Activated CD8-positive, alpha-beta T cell treated with anti-CD3 and anti-CD28 coated beads for 36 hours (primary cell): ENCODE data around the gene PIP. TPM values are rescaled to one million over a fixed set of nuclear protein-coding genes. Genes with fewer than 3 reads are reported as not detected.
"Not testable (repeated sequence)": the region's sequence is repeated elsewhere in the genome, so short reads cannot be mapped to it uniquely, and the experiment has no call there.

Experiments used
- ATAC-seq: fragments of 200-7000 bp; cut with Tn5 transposase; one replicate; pipeline ENCODE4 v1.10.0; 2021; ENCODE audit warnings: mild to moderate bottlenecking, moderate library complexity
- CTCF ChIA-PET: fragments of 350-600 bp; sonication (Branson Sonifier 250); formaldehyde crosslinking; loops from one replicate; lab custom pipeline; 2021; ENCODE audit warnings: antibody characterized with exemption; lab: Charles Lee
- POLR2A ChIA-PET: fragments of 350-600 bp; sonication (Branson Sonifier 250); formaldehyde crosslinking; loops from one replicate; lab custom pipeline; 2021; ENCODE audit warnings: antibody characterized with exemption; lab: Charles Lee
- DNase-seq: peaks from one replicate; pipeline ENCODE4 v3.0.0-alpha.2; 2020
- H3K27ac Mint-ChIP-seq: one replicate; pipeline ENCODE4 v1.8.0; 2021; ENCODE audit warnings: mild to moderate bottlenecking, mixed read lengths
- H3K27me3 Mint-ChIP-seq: one replicate; pipeline ENCODE4 v1.8.0; 2021; ENCODE audit warnings: mixed read lengths
- H3K36me3 Mint-ChIP-seq: one replicate; pipeline ENCODE4 v1.8.0; 2021; ENCODE audit warnings: low read depth, mixed read lengths
- H3K4me1 Mint-ChIP-seq: one replicate; pipeline ENCODE4 v1.8.0; 2021; ENCODE audit warnings: low read depth, mixed read lengths
- H3K4me3 Mint-ChIP-seq: one replicate; pipeline ENCODE4 v1.8.0; 2021; ENCODE audit warnings: mild to moderate bottlenecking, moderate library complexity, mixed read lengths
- H3K9me3 Mint-ChIP-seq: one replicate; pipeline ENCODE4 v1.8.0; 2021; ENCODE audit warnings: mixed read lengths
- intact Hi-C: fragments of 100-400 bp; cut with micrococcal nuclease; formaldehyde crosslinking; loops from one replicate; pipeline ENCODE4 v1.10.0; 2022
- total RNA-seq, 2 experiments: library from RNA; stranded (reverse); gene quantifications; one replicate each; pipeline ENCODE4 v1.2.3, GENCODE V29; 2021
- TF ChIP-seq, protein P1 (sequence below): fragments of 200-600 bp; IDR thresholded peaks from one replicate; pipeline ENCODE4 v1.8.0; 2022; ENCODE audit warnings: antibody characterized with exemption, mild to moderate bottlenecking

Gene PIP
- total RNA-seq, 2 experiments from 2014 or later, result not detected

DNA sequence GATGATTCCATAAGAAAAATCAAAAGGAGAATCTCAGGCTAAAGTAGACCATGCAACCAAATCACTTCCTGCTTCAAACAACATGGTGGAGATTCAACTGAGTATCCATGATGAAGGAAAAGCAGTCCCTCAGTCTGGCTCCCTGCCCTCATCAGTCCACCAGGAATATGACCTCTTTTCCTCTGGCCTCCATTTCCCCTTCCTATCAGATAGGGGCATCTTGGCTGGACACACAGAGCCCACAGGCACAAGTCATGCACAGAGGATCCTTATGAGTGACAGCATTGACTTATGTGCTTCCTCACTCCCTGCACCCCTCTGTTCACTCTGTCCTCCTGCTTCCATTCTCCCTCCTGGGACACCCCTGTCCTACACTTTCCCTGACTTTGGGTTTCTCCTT is 16.8 kb downstream of the PIP start:
- ChIA-PET CTCF (no interaction called here), POLR2A (no interaction called here)
- Mint-ChIP-seq H3K4me1 (no peaks in the 10 kb centered on the region), H3K4me3 (no peak overlapping the region), H3K27ac (no peak overlapping the region), H3K36me3 (no peaks in the 10 kb centered on the region), H3K9me3 (peaks cover 9% of the 10 kb centered on the region), H3K27me3 (peaks cover 3% of the 10 kb centered on the region)
- ATAC-seq, result no peak
- intact Hi-C loops, result no loop called here
- TF ChIP-seq, protein P1, sequence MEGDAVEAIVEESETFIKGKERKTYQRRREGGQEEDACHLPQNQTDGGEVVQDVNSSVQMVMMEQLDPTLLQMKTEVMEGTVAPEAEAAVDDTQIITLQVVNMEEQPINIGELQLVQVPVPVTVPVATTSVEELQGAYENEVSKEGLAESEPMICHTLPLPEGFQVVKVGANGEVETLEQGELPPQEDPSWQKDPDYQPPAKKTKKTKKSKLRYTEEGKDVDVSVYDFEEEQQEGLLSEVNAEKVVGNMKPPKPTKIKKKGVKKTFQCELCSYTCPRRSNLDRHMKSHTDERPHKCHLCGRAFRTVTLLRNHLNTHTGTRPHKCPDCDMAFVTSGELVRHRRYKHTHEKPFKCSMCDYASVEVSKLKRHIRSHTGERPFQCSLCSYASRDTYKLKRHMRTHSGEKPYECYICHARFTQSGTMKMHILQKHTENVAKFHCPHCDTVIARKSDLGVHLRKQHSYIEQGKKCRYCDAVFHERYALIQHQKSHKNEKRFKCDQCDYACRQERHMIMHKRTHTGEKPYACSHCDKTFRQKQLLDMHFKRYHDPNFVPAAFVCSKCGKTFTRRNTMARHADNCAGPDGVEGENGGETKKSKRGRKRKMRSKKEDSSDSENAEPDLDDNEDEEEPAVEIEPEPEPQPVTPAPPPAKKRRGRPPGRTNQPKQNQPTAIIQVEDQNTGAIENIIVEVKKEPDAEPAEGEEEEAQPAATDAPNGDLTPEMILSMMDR, result no peak
- DNase-seq, result no peak

DNA sequence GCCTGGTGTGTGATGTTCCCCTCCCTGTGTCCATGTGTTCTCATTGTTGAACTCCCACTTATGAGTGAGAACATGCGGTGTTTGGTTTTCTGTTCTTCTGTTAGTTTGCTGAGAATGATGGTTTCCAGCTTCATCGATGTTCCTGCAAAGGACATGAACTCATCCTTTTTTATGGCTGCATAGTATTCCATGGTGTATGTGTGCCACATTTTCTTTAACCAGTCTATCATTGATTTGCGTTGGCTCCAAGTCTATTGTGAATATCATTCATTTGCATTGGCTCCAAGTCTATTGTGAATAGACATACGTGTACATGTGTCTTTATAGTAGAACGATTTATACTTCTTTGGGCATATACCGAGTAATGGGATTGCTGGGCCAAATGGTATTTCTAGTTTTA is 18.8 kb downstream of the PIP start:
- POLR2A ChIA-PET, result not testable (repeated sequence)

DNA sequence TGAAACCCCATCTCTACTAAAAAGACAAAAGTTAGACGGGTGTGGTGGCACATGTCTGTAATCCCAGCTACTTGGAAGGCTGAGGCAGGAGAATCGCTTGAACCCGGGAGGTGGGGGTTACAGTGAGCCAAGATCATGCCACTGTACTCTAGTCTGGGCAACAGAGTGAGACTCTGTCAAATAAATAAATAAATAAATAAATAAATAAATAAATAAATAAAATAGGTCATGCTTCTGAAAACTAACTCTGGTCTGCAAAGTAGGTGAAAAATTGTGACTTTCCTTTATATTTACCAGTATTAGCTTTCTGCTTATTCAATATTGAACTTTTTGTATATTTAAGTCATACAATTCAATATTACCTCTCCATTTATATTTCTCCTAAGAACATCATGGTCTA is 26.7 kb downstream of the PIP start:
- intact Hi-C loops, H3K4me1 Mint-ChIP-seq, H3K27me3 Mint-ChIP-seq, H3K9me3 Mint-ChIP-seq, POLR2A ChIA-PET, H3K27ac Mint-ChIP-seq, ATAC-seq, H3K4me3 Mint-ChIP-seq, DNase-seq, H3K36me3 Mint-ChIP-seq: not testable (repeated sequence)
- CTCF ChIA-PET, result interaction anchor here (1.4 kb wide), 1 partner anchor 56 kb away, joined by 3 read pairs; no protein-coding TSS in a partner anchor

More for the DNA sequence above, 18.8 kb downstream of the PIP start:
- CTCF ChIA-PET, DNase-seq, H3K27ac Mint-ChIP-seq, intact Hi-C loops, H3K9me3 Mint-ChIP-seq, H3K27me3 Mint-ChIP-seq, H3K4me1 Mint-ChIP-seq, H3K36me3 Mint-ChIP-seq, ATAC-seq, H3K4me3 Mint-ChIP-seq: not testable (repeated sequence)

DNA sequence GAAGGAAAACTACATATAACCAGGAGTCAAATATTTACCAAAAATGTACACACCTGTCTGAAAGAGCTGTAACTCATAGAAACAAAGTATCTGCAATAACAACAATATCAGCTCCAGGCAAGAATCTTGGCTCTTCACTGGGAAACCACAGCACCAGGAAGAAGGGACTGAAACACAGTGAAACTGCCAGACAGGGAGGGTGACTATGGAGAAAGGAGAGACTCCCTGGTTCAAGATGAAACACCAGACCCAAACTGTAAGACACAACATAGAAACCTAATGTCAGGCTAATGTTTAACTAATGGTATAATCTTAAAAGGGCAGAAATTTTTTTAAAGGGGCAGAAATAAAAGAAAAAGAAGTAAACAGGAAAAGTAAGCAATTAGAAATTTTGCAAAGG is 39.8 kb downstream of the PIP start:
- peaks cover 8% of the 10 kb centered on the region for H3K27me3 Mint-ChIP-seq
- peaks cover 2% of the 10 kb centered on the region for H3K9me3 Mint-ChIP-seq
- no peaks in the 10 kb centered on the region for H3K4me1 Mint-ChIP-seq
- H3K27ac Mint-ChIP-seq, result no peak overlapping the region
- DNase-seq (no peak), ATAC-seq (no peak)
- TF ChIP-seq, protein P1, result no peak
- CTCF ChIA-PET, result no interaction called here
- no peak overlapping the region for H3K4me3 Mint-ChIP-seq
- POLR2A ChIA-PET, result no interaction called here
- no peaks in the 10 kb centered on the region for H3K36me3 Mint-ChIP-seq
- intact Hi-C loops, result no loop called here

DNA sequence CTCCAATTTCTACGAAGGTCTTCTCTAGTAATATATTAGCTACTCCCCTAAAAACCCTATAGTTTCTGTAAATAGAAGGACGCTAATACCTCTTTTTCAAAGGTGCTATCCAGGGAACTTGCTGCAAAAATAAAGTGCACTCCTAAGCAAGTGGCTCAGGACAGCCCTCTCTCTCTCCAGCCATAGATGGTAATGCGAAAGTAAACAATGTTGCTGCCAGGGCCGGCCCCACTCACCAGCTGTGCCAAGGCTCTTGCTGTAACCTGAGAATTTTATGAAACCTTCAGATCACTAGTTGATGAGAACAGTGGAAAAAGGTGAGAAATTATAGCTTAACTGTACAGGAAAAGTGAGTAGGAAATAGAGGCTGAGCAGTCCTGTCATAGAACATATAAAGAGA is 40.5 kb downstream of the PIP start:
- peaks cover under 1% of the 10 kb centered on the region for H3K9me3 Mint-ChIP-seq
- intact Hi-C loops, result no loop called here
- H3K27ac Mint-ChIP-seq, result no peak overlapping the region
- ChIA-PET CTCF (interaction anchor here (1.7 kb wide), 1 partner anchor 43 kb away, joined by 5 read pairs; no protein-coding TSS in a partner anchor), POLR2A (no interaction called here)
- H3K36me3 Mint-ChIP-seq, result no peaks in the 10 kb centered on the region
- peaks cover 7% of the 10 kb centered on the region for H3K27me3 Mint-ChIP-seq
- H3K4me1 Mint-ChIP-seq, result no peaks in the 10 kb centered on the region
- H3K4me3 Mint-ChIP-seq, result no peak overlapping the region
- DNase-seq (no peak), ATAC-seq (no peak)
- TF ChIP-seq, protein P1, result no peak

DNA sequence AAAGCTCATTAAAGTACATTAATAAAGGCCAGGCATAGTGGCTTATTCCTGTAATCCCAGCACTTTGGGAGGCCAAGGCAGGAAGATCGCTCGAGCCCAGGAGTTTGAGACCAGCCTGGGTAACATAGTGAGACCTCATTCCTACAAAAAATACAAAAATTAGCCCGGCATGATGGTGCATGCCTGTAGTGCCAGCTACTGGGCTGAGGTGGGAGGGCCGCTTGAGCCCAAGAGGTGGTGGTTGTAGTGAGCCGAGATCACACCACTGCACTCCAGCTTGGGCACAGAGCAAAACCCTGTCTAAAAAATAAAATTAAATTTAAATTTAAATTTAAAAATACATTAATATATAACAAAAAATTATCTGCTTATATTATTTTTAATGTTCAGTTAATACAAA is 44.3 kb downstream of the PIP start:
- no peaks in the 10 kb centered on the region for H3K36me3 Mint-ChIP-seq
- peaks cover 4% of the 10 kb centered on the region for H3K9me3 Mint-ChIP-seq
- intact Hi-C loops, result no loop called here
- DNase-seq, result no peak
- H3K4me3 Mint-ChIP-seq, result no peak overlapping the region
- TF ChIP-seq, protein P1, result no peak
- no peaks in the 10 kb centered on the region for H3K4me1 Mint-ChIP-seq
- ChIA-PET CTCF (interaction anchor here (1.5 kb wide), 1 partner anchor 39 kb away, joined by 5 read pairs; no protein-coding TSS in a partner anchor), POLR2A (no interaction called here)
- no peak for ATAC-seq
- H3K27me3 Mint-ChIP-seq, result peaks cover 4% of the 10 kb centered on the region
- H3K27ac Mint-ChIP-seq, result no peak overlapping the region
